ENCODE data around the gene TNNT3.

- TF ChIP-seq CTCF (conservative IDR thresholded peaks at IDR 0.05; ENCODE audit: low read length) (peak; percentile 91), EZH2phosphoT487 (IDR thresholded peaks at IDR 0.05; ENCODE audit: borderline replicate concordance, low read depth, low read length) (no peak)
Observed at GRCh38 chr11:1882265-1883238, 37.0 kb upstream of the TNNT3 start.
